Transverse colon (tissue), 4 donors: Measurements from ENCODE around the gene PYCR2. TPM values are rescaled to one million over a fixed set of nuclear protein-coding genes. Genes with fewer than 3 reads are reported as not detected.

Experiments
- DNase-seq: peaks from one replicate; pipeline ENCODE4 v3.0.0-alpha.2; 2019
- H3K27ac ChIP-seq, 4 donors: fragments of 200-600 bp; sonication (generic); 2 replicates each; pipeline ENCODE4 v1.5.1; 2016 to 2018; ENCODE audit warnings: inconsistent platforms in 4 of 4
- H3K27me3 ChIP-seq: fragments of 200-600 bp; sonication (generic); 2 replicates; pipeline ENCODE4 v1.5.1; 2017; ENCODE audit warnings: inconsistent platforms
- H3K36me3 ChIP-seq, 4 donors: fragments of 200-600 bp; sonication (generic); 2 replicates each; pipeline ENCODE4 v1.5.1; 2017 to 2019; ENCODE audit warnings: inconsistent platforms in 4 of 4
- H3K4me1 ChIP-seq, 4 donors: fragments of 200-600 bp; sonication (generic); 2 replicates each; pipeline ENCODE4 v1.5.1; 2017 to 2020; ENCODE audit warnings: inconsistent platforms in 4 of 4
- H3K4me3 ChIP-seq, 4 donors: fragments of 200-600 bp; sonication (generic); 1 replicate in 1 of 4; 2 replicates in 3 of 4; pipeline versions ENCODE4 v1.5.1 to v1.6.1; 2017 to 2019; ENCODE audit warnings: inconsistent platforms in 4 of 4
- H3K9me3 ChIP-seq, 2 donors: fragments of 200-600 bp; sonication (generic); 2 replicates each; pipeline ENCODE4 v1.5.1; 2017 to 2019; ENCODE audit warnings: inconsistent platforms in 2 of 2
- CTCF ChIP-seq, 5 experiments: fragments of 200-600 bp in 3 of 5; fragments of 450-650 bp in 2 of 5; sonication (generic) in 3 of 5; IDR thresholded peaks; 1 replicate in 2 of 5; 2 replicates in 3 of 5; pipeline ENCODE4 v1.5.1; 2016 to 2017; ENCODE audit warnings: antibody characterized with exemption in 5 of 5, inconsistent platforms in 3 of 5, mild to moderate bottlenecking in 2 of 5, moderate library complexity in 1 of 5
- EP300 ChIP-seq: sonication (generic); formaldehyde crosslinking; IDR thresholded peaks from one replicate; pipeline ENCODE4 v1.6.1; 2017; ENCODE audit warnings: antibody characterized with exemption, low read depth
- POLR2A ChIP-seq: fragments of 450-650 bp; IDR thresholded peaks from one replicate; pipeline ENCODE4 v1.6.1; 2016; ENCODE audit warnings: antibody characterized with exemption, mild to moderate bottlenecking, moderate library complexity
- POLR2AphosphoS5 ChIP-seq, 3 donors: sonication (generic); formaldehyde crosslinking; IDR thresholded peaks; one replicate each; pipeline ENCODE4 v1.6.1; 2016; ENCODE audit warnings: antibody characterized with exemption in 3 of 3
- WGBS, 2 donors: methylation state at CpG; one replicate each; pipeline ENCODE4 v1.1.5; 2018; ENCODE audit warnings: low coverage in 1 of 2; 5-methylcytosine and 5-hydroxymethylcytosine counted together
- in situ Hi-C, 4 donors: fragments of 200-750 bp; cut with MboI; loops; one replicate each; pipeline versions ENCODE4 v1.15.0 to v1.15.1; 2017; ENCODE audit warnings: low sequenced_read_pairs in 3 of 4, low pct_ligation_motif_present in 1 of 4, low pct_unique_long_range_greater_than_20kb in 1 of 4
- intact Hi-C: fragments of 100-400 bp; cut with DNase I; formaldehyde crosslinking; loops from one replicate; pipeline ENCODE4 v1.15.1; 2023; ENCODE audit warnings: low total_unique reads
- total RNA-seq, 4 donors: library from RNA; depleted of rRNA; stranded (reverse); fragments of >200 nt; gene quantifications; one replicate each; pipeline ENCODE4 v1.1.0, GENCODE V29; 2016

Gene PYCR2
- total RNA-seq, 4 donors from 2014 or later, result 26.5 to 40.6 (median 32.2) TPM

- no peak for TF ChIP-seq EP300
- TF ChIP-seq CTCF (IDR thresholded peaks at IDR 0.05), result no peak
- TF ChIP-seq POLR2A, result no peak
- TF ChIP-seq POLR2AphosphoS5 (IDR thresholded peaks at IDR 0.05), result no peak
- H3K27ac ChIP-seq, result no peak overlapping the region
- DNase-seq, result no peak
- intact Hi-C loops (loop anchor here (10.0 kb wide), 1 partner anchor 140 kb away; the partner anchor contains the start of gene SRP9), in situ Hi-C loops (loop anchor here in 2 of 4 donors (10.0 to 25.0 kb wide), 3 partner anchors 127 to 427 kb away; partner anchors contain the start of gene SRP9 (in 2 of the 2))
- 76% methylated on average over 6 of the region's 6 CpGs; no CpG with 5 or more reads in 1 of the 2 donors for WGBS, 2 donors
- no peak overlapping the region for H3K4me3 ChIP-seq
- no peaks in the 10 kb centered on the region for H3K36me3 ChIP-seq
- H3K9me3 ChIP-seq, result no peaks in the 10 kb centered on the region
- no peaks in the 10 kb centered on the region for H3K27me3 ChIP-seq
- peaks cover 0 to 19% (median 13%) of the 10 kb centered on the region in 4 donors for H3K4me1 ChIP-seq
These were observed 9.7 kb downstream of the PYCR2 start for GRCh38 chr1:225914391-225914790.

- Histone ChIP-seq H3K27ac (peak overlapping the region in 2 of 4 donors; percentile 33 to 37), H3K4me1 (peaks cover 0 to 18% (median 13%) of the 10 kb centered on the region in 4 donors), H3K36me3 (no peaks in the 10 kb centered on the region), H3K27me3 (no peaks in the 10 kb centered on the region), H3K9me3 (no peaks in the 10 kb centered on the region), H3K4me3 (peak overlapping the region in 2 of 4 donors; percentile 6 to 23)
- TF ChIP-seq CTCF (IDR thresholded peaks at IDR 0.05) (peak; percentile 93 to 97 (median 97)), POLR2AphosphoS5 (IDR thresholded peaks at IDR 0.05) (peak in 1 of 3 donors; percentile 25), POLR2A (no peak)
- intact Hi-C loops, result loop anchor here (1.0 to 10.0 kb wide), 2 partner anchors 137 to 436 kb away; partner anchors contain the start of gene SRP9
- 38 to 93% methylated on average over 4 to 51 of the region's 53 CpGs for WGBS, 2 donors
- in situ Hi-C loops, result loop anchor here in 2 of 4 donors (10.0 to 25.0 kb wide), 3 partner anchors 124 to 424 kb away; partner anchors contain the start of gene SRP9 (in 2 of the 2)
- peak; percentile 73 for DNase-seq
These were observed 12.6 kb downstream of the PYCR2 start for GRCh38 chr1:225911191-225912130.

DNA sequence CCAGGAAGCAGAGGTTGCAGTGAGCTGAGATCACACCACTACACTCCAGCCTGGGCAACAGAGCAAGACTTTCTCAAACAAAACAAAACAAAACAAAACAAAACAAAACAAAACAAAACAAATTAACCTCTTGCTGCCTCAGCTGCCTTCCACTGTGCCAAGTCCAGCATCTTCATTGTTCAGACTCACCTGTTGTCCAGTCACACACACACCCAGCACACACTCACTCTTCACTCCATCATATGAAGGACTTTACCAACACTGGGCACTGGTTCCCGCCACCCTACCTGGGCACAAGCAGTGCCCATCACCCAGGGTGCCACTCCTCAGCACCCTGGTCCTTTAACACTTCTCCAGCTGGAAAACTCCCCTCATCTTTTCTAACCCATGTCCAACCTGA, 14.6 kb downstream of the PYCR2 start:
- Histone ChIP-seq H3K36me3 (no peaks in the 10 kb centered on the region), H3K4me1 (peaks cover 0 to 18% (median 13%) of the 10 kb centered on the region in 4 donors), H3K4me3 (no peak overlapping the region), H3K9me3 (no peaks in the 10 kb centered on the region), H3K27me3 (no peaks in the 10 kb centered on the region), H3K27ac (peak overlapping the region in 1 of 4 donors; percentile 37)
- TF ChIP-seq CTCF (IDR thresholded peaks at IDR 0.05) (no peak), POLR2A (no peak), EP300 (no peak), POLR2AphosphoS5 (IDR thresholded peaks at IDR 0.05) (no peak)
- no peak for DNase-seq
- WGBS, 2 donors, result 83 to 91% methylated on average over 1 of the region's 1 CpG
- in situ Hi-C loops (loop anchor here in 2 of 4 donors (25.0 kb wide), 2 partner anchors 122 to 422 kb away; partner anchors contain the start of gene SRP9 (in 1 of the 2)), intact Hi-C loops (no loop called here)

DNA sequence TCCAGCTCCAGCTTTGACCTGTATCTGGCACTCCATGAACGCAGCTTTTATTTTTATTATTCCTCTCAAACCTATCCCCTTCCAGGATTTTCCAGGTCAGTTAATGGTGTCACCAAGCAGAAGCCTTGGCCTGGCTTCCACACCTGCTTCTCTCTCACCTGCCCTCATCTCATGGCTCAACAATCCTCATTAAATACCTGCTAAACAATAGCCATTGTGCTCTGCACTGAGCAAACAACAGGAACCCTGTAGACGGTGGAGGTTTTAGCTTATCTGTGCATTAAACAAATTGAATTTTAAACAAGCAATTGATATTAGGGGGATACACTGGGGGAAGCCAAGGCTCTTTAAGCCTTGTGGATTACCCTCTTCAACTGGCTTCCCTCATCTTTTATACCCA, 15.3 kb downstream of the PYCR2 start:
- Histone ChIP-seq H3K4me3 (no peak overlapping the region), H3K36me3 (no peaks in the 10 kb centered on the region), H3K27me3 (no peaks in the 10 kb centered on the region), H3K27ac (no peak overlapping the region), H3K9me3 (no peaks in the 10 kb centered on the region), H3K4me1 (peaks cover 0 to 18% (median 13%) of the 10 kb centered on the region in 4 donors)
- WGBS, 2 donors, result 50 to 52% methylated on average over 2 of the region's 2 CpGs
- in situ Hi-C loops (loop anchor here in 2 of 4 donors (25.0 kb wide), 2 partner anchors 121 to 421 kb away; partner anchors contain the start of gene SRP9 (in 1 of the 2)), intact Hi-C loops (no loop called here)
- DNase-seq, result no peak
- TF ChIP-seq POLR2AphosphoS5 (IDR thresholded peaks at IDR 0.05) (no peak), POLR2A (no peak), EP300 (no peak), CTCF (IDR thresholded peaks at IDR 0.05) (no peak)
